Stimulated activated CD4-positive, alpha-beta T cell treated with anti-CD3 and anti-CD28 coated beads, Interleukin-1b, Interleukin-23, amount 100 ng/mL, for 4 hours (primary cell): ENCODE results near the gene ADGRB3.
"Not testable (repeated sequence)": the region's sequence is repeated elsewhere in the genome, so short reads cannot be mapped to it uniquely, and the experiment has no call there.

Experiments used
- DNase-seq, 2 donors: peaks; one replicate each; pipeline ENCODE4 v3.0.0-alpha.2; 2020; ENCODE audit warnings: low read depth in 2 of 2

The ADGRB3 gene

GRCh38 chr6:68740828-68741500 lies 105.9 kb downstream of the ADGRB3 start:
- no peak for DNase-seq

DNA sequence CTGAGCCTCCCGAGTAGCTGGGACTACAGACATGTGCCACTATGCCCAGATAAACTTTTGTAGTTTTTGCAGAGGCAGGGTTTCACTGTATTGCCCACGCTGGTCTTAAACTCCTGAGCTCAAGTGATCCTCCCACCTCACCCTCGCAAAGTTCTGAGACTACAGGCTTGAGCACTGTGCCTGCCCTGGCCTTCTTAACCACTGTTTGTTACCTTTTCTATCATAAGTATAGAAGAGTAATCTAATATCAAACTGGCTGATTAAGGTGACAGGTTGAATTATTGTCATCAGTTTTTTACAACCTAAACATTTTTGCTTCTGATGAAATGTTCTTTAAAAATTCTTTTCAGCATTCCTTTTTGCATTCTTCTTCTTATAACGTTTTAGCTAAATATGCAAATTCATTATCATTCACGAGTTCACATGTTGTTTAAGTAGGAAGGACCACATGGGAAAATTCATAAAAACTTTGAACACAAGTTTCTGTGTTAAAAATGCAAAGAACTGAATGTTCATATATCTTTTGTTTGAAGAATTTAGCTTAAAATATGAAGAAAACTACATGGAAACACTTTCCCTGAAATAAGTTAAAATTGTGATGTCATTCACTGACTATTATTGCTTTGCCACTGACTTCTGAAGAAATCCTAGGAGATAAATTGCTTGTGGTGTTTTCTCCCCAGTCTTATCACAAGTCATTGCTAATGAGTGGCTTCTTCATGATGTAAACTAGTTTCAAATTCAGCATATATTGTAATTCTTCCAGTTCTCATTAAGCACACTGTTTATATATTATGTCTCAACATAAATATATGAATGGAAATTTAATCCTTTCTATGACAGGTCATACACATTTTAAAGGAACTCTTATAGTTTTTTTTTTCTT lies 106.7 kb downstream of the ADGRB3 start:
- no peak for DNase-seq

DNA sequence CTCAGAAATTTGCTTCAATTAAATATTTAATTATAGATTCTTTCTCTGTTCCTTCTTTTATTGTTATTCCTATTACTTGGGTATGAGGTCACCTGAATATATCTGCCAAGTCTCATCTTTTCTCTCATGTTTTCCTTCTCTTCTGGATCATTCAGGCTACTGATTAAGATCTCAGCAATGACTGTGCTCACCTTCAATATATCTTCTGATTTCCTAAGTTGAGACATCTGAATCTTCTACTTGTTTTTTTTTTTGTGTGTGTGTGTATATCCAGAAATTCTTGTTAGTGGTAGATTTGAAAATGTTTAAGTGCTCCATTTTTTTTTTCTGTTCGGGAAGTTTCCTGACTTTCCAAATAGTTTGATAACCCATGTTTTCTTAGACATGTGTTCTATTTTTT lies 108.0 kb downstream of the ADGRB3 start:
- no peak for DNase-seq

DNA sequence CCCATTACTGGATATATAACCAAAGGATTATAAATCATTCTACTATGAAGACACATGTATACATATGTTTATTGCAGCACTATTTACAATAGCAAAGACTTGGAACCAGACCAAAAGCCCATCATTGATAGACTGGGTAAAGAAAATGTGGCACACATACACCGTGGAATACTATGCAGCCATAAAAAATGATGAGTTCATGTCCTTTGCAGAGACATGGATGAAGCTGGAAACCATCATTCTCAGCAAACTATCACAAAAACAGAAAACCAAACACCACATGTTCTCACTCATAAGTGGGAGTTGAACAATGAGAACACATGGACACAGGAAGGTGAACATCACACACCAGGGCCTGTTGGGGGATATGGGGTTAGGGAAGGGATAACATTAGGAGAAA lies 109.3 kb downstream of the ADGRB3 start:
- DNase-seq: not testable (repeated sequence)

GRCh38 chr6:68746376-68746775 lies 111.3 kb downstream of the ADGRB3 start:
- DNase-seq: no peak

GRCh38 chr6:68747110-68747790 lies 112.2 kb downstream of the ADGRB3 start:
- DNase-seq: no peak

DNA sequence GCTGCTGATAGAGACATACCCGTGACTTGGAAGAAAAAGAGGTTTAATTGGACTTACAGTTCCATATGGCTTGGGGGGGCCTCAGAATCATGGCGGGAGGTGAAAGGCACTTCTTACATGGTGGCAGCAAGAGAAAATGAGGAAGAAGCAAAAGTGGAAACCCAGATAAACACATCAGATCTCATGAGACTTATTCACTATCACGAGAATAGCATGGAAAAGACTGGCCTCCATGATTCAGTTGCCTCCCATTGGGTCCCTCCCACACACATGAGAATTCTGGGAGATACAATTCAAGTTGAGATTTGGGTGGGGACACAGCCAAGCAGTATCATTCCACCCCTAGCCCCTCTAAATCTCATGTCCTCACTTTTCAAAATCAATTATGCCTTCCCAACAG lies 112.8 kb downstream of the ADGRB3 start:
- DNase-seq: not testable (repeated sequence)

- DNase-seq: no peak
These were observed 119.7 kb downstream of the ADGRB3 start for GRCh38 chr6:68754681-68755213.

DNA sequence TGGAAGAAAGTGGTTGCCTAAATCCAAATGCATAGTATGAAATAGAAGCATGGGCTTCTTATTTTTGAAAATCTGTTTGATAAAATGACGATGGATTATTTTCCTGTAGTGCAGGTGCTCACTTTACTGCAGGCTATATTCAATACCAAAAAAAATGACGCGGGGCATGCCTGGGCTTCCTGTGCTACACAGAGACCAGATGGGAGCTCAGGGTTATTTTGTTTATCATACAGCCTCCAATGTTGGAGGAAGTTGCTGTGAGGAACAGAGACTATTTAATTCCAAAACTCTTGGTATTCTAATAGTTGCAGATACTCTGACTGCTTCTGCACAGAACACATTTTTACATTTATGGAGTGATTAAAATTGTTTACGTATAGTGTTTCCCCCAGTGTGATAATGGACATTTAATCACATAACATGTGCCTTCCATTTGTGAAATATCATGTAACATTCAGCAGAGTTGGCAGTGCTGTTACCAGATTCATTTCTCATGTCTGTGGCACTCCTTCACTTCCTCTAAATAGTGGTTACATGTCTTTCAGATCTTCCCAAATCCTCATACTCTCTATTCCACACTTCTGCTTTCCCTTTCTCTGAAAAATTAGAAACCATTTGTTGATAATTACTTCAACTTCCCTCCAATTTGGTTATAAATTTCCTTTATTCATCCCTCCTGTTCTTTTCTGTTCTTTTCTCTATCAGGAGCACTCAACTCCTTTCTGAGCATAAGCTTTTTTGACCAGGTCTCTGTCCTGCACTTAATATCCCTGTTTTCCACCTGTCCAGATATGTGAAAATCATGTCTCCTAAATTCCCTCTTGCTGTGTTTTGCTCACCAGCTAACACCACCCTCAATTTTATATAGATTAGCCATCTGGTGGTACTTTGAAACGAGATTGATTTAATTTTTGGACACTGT lies 121.6 kb downstream of the ADGRB3 start:
- no peak for DNase-seq

GRCh38 chr6:68757821-68758220 lies 122.7 kb downstream of the ADGRB3 start:
- no peak for DNase-seq

GRCh38 chr6:68758559-68758958 lies 123.5 kb downstream of the ADGRB3 start:
- no peak for DNase-seq

GRCh38 chr6:68760485-68760884 lies 125.4 kb downstream of the ADGRB3 start:
- DNase-seq: no peak

GRCh38 chr6:68760941-68761676 lies 126.0 kb downstream of the ADGRB3 start:
- no peak for DNase-seq

DNA sequence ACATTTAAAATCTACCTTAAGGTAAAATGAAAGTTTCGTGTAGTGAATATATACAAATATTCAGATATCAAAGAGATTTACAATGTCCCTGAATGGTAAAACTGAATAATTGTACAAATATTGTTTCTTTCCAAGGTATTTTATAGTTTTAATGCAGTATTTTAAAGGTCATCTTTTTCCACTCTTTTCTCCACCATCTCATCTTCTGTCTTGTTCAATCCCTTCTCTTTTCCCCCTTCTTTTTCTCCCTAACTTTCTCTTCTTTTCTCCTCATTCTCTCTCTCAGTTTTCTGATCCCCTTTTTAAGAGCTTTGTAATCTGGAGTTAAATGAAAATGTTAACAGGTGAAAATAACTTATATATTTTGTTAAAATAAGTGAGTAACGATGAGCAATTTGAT lies 126.9 kb downstream of the ADGRB3 start:
- DNase-seq: no peak

GRCh38 chr6:68771426-68771825 lies 136.3 kb downstream of the ADGRB3 start:
- no peak for DNase-seq

- no peak for DNase-seq
These were observed 139.8 kb downstream of the ADGRB3 start for GRCh38 chr6:68774843-68775242.

GRCh38 chr6:68776354-68776753 lies 141.3 kb downstream of the ADGRB3 start:
- DNase-seq: no peak

GRCh38 chr6:68777956-68778355 lies 142.9 kb downstream of the ADGRB3 start:
- no peak for DNase-seq

- DNase-seq: no peak
These were observed 143.4 kb downstream of the ADGRB3 start for GRCh38 chr6:68778356-68779020.

GRCh38 chr6:68779366-68779765 lies 144.3 kb downstream of the ADGRB3 start:
- DNase-seq: no peak
